GM12878 (cell line): ENCODE measurements around the gene F3.

ENCODE experiments used
- NBN ChIP-seq: fragments of 450-650 bp; IDR thresholded peaks from 2 replicates; pipeline ENCODE4 v1.6.1; 2016
- TAF1 ChIP-seq: IDR thresholded peaks from 2 replicates; pipeline ENCODE4 v1.6.1; 2011; ENCODE audit warnings: mild to moderate bottlenecking, low read depth, low read length, borderline replicate concordance
- TF ChIP-seq, protein P1 (sequence below): IDR thresholded peaks from 2 replicates; pipeline ENCODE4 v1.6.1; 2012; ENCODE audit warnings: mild to moderate bottlenecking, low read depth, low read length
- TF ChIP-seq, protein P2 (sequence below): IDR thresholded peaks from 2 replicates; pipeline ENCODE4 v1.6.1; 2011; ENCODE audit warnings: low read depth, low read length, improper control_type of control experiment, borderline replicate concordance

DNA sequence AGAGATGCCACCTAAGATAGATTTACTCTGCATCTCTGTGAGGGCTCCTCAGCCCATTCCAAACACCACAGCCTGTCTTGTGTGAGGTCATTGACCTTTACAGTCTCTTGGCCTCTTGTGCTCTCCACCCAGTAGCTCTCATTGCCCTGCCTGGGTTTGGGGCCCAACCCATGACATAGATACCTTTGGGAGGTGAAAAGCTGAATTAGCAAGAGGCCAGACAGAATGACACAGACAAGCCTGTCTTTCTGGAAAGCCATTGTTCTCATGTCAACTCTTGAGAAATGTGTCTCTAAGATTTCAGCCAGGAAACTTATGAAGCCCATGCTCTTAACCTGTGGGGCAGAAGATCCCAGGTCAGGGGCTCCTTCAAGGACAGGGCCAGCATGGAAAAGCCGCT is 18.4 kb upstream of the F3 start:
- TF ChIP-seq TAF1 (no peak), NBN (no peak)
- TF ChIP-seq, protein P1, sequence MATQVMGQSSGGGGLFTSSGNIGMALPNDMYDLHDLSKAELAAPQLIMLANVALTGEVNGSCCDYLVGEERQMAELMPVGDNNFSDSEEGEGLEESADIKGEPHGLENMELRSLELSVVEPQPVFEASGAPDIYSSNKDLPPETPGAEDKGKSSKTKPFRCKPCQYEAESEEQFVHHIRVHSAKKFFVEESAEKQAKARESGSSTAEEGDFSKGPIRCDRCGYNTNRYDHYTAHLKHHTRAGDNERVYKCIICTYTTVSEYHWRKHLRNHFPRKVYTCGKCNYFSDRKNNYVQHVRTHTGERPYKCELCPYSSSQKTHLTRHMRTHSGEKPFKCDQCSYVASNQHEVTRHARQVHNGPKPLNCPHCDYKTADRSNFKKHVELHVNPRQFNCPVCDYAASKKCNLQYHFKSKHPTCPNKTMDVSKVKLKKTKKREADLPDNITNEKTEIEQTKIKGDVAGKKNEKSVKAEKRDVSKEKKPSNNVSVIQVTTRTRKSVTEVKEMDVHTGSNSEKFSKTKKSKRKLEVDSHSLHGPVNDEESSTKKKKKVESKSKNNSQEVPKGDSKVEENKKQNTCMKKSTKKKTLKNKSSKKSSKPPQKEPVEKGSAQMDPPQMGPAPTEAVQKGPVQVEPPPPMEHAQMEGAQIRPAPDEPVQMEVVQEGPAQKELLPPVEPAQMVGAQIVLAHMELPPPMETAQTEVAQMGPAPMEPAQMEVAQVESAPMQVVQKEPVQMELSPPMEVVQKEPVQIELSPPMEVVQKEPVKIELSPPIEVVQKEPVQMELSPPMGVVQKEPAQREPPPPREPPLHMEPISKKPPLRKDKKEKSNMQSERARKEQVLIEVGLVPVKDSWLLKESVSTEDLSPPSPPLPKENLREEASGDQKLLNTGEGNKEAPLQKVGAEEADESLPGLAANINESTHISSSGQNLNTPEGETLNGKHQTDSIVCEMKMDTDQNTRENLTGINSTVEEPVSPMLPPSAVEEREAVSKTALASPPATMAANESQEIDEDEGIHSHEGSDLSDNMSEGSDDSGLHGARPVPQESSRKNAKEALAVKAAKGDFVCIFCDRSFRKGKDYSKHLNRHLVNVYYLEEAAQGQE, result no peak
- TF ChIP-seq, protein P2, sequence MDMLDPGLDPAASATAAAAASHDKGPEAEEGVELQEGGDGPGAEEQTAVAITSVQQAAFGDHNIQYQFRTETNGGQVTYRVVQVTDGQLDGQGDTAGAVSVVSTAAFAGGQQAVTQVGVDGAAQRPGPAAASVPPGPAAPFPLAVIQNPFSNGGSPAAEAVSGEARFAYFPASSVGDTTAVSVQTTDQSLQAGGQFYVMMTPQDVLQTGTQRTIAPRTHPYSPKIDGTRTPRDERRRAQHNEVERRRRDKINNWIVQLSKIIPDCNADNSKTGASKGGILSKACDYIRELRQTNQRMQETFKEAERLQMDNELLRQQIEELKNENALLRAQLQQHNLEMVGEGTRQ, result no peak
